Epithelial cell of alveolus of lung (primary cell): ENCODE results near the gene ZNF761. TPM values are rescaled to one million over a fixed set of nuclear protein-coding genes. Genes with fewer than 3 reads are reported as not detected.

ENCODE experiments used
- total RNA-seq: library from RNA; depleted of rRNA; stranded (reverse); fragments of >200 nt; gene quantifications from 2 replicates; pipeline ENCODE4 v1.2.1, GENCODE V29; 2015

Gene ZNF761
- total RNA-seq = 5.9 and 11.7 TPM in 2 replicates

DNA sequence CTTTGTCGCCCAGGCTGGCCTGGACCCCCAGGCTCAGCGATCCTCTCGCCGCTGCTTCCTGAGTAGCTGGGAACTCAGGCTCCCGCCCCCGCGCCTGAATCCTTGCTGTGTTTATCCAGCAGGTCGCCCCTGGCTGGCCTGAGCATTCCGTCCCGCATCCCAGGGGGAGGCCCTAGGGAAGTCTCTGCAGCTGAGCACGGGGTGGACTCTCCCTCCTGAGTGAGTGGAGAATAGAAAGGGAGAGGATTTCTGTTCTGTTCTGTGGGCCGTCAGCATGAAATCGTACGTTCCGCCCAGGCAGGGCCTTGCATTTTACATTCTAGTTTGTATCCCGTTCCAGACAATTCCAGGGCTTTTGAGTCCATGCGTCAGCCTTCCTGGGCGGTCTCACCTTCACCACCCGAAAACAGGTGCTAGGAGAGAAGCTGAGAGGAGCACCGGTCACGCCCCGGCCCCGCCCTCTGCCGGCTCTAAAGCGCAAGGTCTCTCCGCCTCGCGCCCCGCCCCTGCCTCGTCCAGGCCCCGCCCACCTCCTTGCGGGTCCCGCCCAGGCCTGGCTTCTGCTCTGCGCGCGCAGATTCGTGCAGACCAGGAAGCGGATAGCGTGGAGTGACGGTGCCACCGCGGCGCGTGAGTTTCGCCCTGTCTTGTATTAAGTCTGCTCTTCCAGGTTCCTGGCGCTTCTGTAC, at the start of gene ZNF761:
TSS of gene ZNF761 (plus strand) at position 586 of the 689 bp plus-strand sequence. CDS start 15,285 bp downstream, outside the sequence.

GRCh38 chr19:53394974-53395839, 36.6 kb upstream of the ZNF761 start, which contains the start of gene ZNF765:
TSS of gene ZNF765 (plus strand) at chr19:53395149. CDS start at chr19:53398016, 2,867 bp downstream.

DNA sequence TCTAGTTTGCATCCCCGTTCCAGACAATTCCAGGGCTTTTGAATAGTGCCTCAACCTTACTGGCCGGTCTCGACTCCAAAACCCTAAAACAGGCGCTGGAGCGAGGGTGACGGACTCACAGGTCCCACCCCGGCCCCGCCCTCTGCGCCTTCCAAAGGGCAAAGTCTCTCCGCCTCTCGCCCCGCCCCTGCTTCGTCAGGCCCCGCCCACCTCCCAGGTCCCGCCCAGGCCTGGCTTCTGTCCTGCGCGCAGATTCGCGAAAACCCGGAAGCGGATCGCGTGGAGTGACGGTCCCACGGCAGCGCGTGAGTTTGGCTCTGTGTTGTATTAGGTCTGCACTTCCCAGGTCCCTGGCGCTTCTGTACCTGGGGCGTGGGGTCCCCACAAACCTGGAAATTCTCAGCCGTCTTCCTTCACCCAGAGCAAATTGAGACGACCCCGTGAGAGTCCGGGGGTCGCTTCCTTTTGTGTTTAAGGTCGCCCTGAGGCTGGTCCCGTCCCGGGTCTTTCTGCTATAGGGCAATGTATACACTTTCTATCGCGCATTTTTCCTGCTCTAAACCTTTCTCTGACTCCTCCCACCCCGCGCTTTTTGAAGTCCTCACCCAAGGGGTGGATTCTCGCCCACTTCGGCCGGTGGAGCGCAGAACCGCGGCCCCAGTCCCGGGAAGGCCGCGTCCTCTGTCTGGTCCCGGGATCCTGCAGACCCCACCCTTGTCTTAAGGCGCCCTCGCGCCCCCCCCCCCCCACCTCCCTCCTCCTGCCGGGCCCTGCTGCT, 35.9 kb downstream of the ZNF761 start, which contains the start of gene ZNF813:
TSS of gene ZNF813 (plus strand) at position 249 of the 778 bp plus-strand sequence. CDS start 16,090 bp downstream, outside the sequence.

Other genes with a start within 250 kb of the ZNF761 start
- gene ZNF665, start 238.6 kb upstream of the ZNF761 start, total RNA-seq = 0.65 and 3.8 TPM in 2 replicates
- gene ZNF677, start 177.1 kb upstream of the ZNF761 start, total RNA-seq = 9.2 and 25.4 TPM in 2 replicates
- not detected in 2 replicates for gene VN1R2, start 173.7 kb upstream of the ZNF761 start, total RNA-seq
- not detected in 2 replicates for gene VN1R4, start 164.3 kb upstream of the ZNF761 start, total RNA-seq
- gene ZNF845, start 98.2 kb upstream of the ZNF761 start, total RNA-seq = 4.4 and 5.5 TPM in 2 replicates
- 1.2 and 2.5 TPM in 2 replicates for gene ZNF525, start 66.3 kb upstream of the ZNF761 start, total RNA-seq
- gene ZNF765, start 36.8 kb upstream of the ZNF761 start, total RNA-seq = 6.1 and 8.5 TPM in 2 replicates
- gene ZNF813, start 35.7 kb downstream of the ZNF761 start, total RNA-seq = 1.5 and 2.5 TPM in 2 replicates
- 3.1 and 15.9 TPM in 2 replicates for gene ZNF331, start 106.2 kb downstream of the ZNF761 start, total RNA-seq
- gene DPRX, start 200.0 kb downstream of the ZNF761 start, total RNA-seq = not detected in 2 replicates